CD14-positive monocyte (primary cell): ENCODE measurements around the gene ERCC1. TPM values are rescaled to one million over a fixed set of nuclear protein-coding genes. Genes with fewer than 3 reads are reported as not detected.

Experiments
- DNase-seq, 3 donors: peaks; one replicate each; pipeline ENCODE4 v3.0.0-alpha.2; 2011 to 2022
- H2AFZ ChIP-seq: 2 replicates; pipeline ENCODE4 v1.6.0; 2012; ENCODE audit warnings: mild to moderate bottlenecking, low read depth, low read length, inconsistent platforms; ENCODE audit not compliant: insufficient read depth, poor library complexity, severe bottlenecking
- H3K27ac ChIP-seq, 2 donors: 1 replicate in 1 of 2; 2 replicates in 1 of 2; pipeline ENCODE4 v1.5.1; 2012 to 2013; ENCODE audit warnings: low read length in 2 of 2, control low read depth in 1 of 2, inconsistent platforms in 1 of 2, low read depth in 1 of 2, mild to moderate bottlenecking in 1 of 2
- H3K27me3 ChIP-seq, 2 donors: one replicate each; pipeline versions ENCODE4 v1.6.0 to v1.6.1; 2011 to 2013; ENCODE audit warnings: low read length in 2 of 2; ENCODE audit not compliant: control insufficient read depth in 2 of 2, insufficient read depth in 2 of 2
- H3K36me3 ChIP-seq, 2 donors: replicated peaks in 1 of 2; 1 replicate in 1 of 2; 2 replicates in 1 of 2; pipeline versions ENCODE4 v1.5.1 to v1.6.1; 2012 to 2013; ENCODE audit warnings: low read length in 2 of 2, control low read depth in 1 of 2, inconsistent platforms in 1 of 2, mild to moderate bottlenecking in 1 of 2; ENCODE audit not compliant: insufficient read depth in 2 of 2, control insufficient read depth in 1 of 2
- H3K4me1 ChIP-seq, 2 donors: 1 replicate in 1 of 2; 2 replicates in 1 of 2; pipeline versions ENCODE4 v1.5.1 to v1.6.1; 2012 to 2013; ENCODE audit warnings: low read length in 2 of 2, control low read depth in 1 of 2, inconsistent platforms in 1 of 2, mild to moderate bottlenecking in 1 of 2, moderate library complexity in 1 of 2; ENCODE audit not compliant: insufficient read depth in 2 of 2, control insufficient read depth in 1 of 2
- H3K4me2 ChIP-seq: replicated peaks from 2 replicates; pipeline ENCODE3; 2012; ENCODE audit warnings: low read length, moderate library complexity, mild to moderate bottlenecking; ENCODE audit not compliant: poor library complexity, severe bottlenecking; ENCODE audit errors: extremely low read depth
- H3K4me3 ChIP-seq, 3 experiments: fragments of 200-600 bp in 1 of 3; sonication (generic) in 1 of 3; replicated peaks in 1 of 3; 1 replicate in 2 of 3; 2 replicates in 1 of 3; pipeline ENCODE4 v1.5.1; 2011 to 2013; ENCODE audit warnings: low read length in 3 of 3, mild to moderate bottlenecking in 3 of 3, control low read depth in 2 of 3, low read depth in 2 of 3, inconsistent platforms in 1 of 3, moderate library complexity in 1 of 3
- H3K79me2 ChIP-seq: 2 replicates; pipeline ENCODE4 v1.6.0; 2012; ENCODE audit warnings: mild to moderate bottlenecking, control low read depth, inconsistent platforms, low read length, moderate library complexity; ENCODE audit not compliant: insufficient read depth
- H3K9ac ChIP-seq: 2 replicates; pipeline ENCODE4 v1.6.0; 2017; ENCODE audit warnings: low read length, mild to moderate bottlenecking; ENCODE audit not compliant: insufficient read depth, poor library complexity, severe bottlenecking
- H3K9me3 ChIP-seq, 2 donors: replicated peaks in 1 of 2; 1 replicate in 1 of 2; 2 replicates in 1 of 2; pipeline versions ENCODE4 v1.5.1 to v1.6.1; 2012 to 2013; ENCODE audit warnings: low read length in 2 of 2, control low read depth in 1 of 2; ENCODE audit not compliant: control insufficient read depth in 1 of 2, insufficient read depth in 1 of 2
- H4K20me1 ChIP-seq: 2 replicates; pipeline ENCODE4 v1.6.0; 2012; ENCODE audit warnings: mild to moderate bottlenecking, low read length, control low read depth, moderate library complexity; ENCODE audit not compliant: insufficient read depth
- H3K27ac Mint-ChIP-seq, 7 donors: one replicate each; pipeline ENCODE4 v1.8.0; 2020; ENCODE audit warnings: mild to moderate bottlenecking in 7 of 7, mixed read lengths in 7 of 7, moderate library complexity in 6 of 7, inconsistent platforms in 2 of 7
- H3K27me3 Mint-ChIP-seq, 3 donors: one replicate each; pipeline ENCODE4 v1.8.0; 2021 to 2022; ENCODE audit warnings: low read depth in 3 of 3, mild to moderate bottlenecking in 3 of 3, mixed read lengths in 3 of 3, moderate library complexity in 3 of 3, inconsistent platforms in 1 of 3
- H3K36me3 Mint-ChIP-seq, 2 donors: one replicate each; pipeline ENCODE4 v1.8.0; 2020; ENCODE audit warnings: mixed read lengths in 2 of 2, inconsistent platforms in 1 of 2, mild to moderate bottlenecking in 1 of 2
- H3K4me1 Mint-ChIP-seq: one replicate; pipeline ENCODE4 v1.8.0; 2020; ENCODE audit warnings: mild to moderate bottlenecking, mixed read lengths
- H3K4me3 Mint-ChIP-seq, 2 donors: one replicate each; pipeline ENCODE4 v1.8.0; 2020; ENCODE audit warnings: mild to moderate bottlenecking in 2 of 2, mixed read lengths in 2 of 2, moderate library complexity in 1 of 2
- H3K9me3 Mint-ChIP-seq, 7 donors: one replicate each; pipeline ENCODE4 v1.8.0; 2020 to 2022; ENCODE audit warnings: mixed read lengths in 7 of 7, mild to moderate bottlenecking in 6 of 7, moderate library complexity in 6 of 7, inconsistent platforms in 2 of 7
- CTCF ChIP-seq: fragments of 200-600 bp; IDR thresholded peaks from one replicate; pipeline ENCODE4 v1.8.0; 2022; ENCODE audit warnings: antibody characterized with exemption, mild to moderate bottlenecking
- WGBS: methylation state at CpG from one replicate; pipeline ENCODE4 v1.1.5; 2013; ENCODE audit warnings: missing lambda C conversion rate; ENCODE audit not compliant: insufficient coverage; 5-methylcytosine and 5-hydroxymethylcytosine counted together
- intact Hi-C, 2 donors: fragments of 100-400 bp; cut with micrococcal nuclease; formaldehyde crosslinking; loops; one replicate each; pipeline versions ENCODE4 v1.15.0 to v1.15.1; 2023
- polyA plus RNA-seq, 3 donors: library from polyadenylated mRNA; depleted of rRNA in 1 of 3; unstranded in 2 of 3; stranded (reverse) in 1 of 3; fragments of 300-500 nt in 2 of 3; fragments of >200 nt in 1 of 3; fragmentation: Illumina TruSeq in 2 of 3; gene quantifications; 1 replicate in 2 of 3; 2 replicates in 1 of 3; pipeline ENCODE4 v1.2.3, GENCODE V29; 2012 to 2021

ERCC1 gene
- polyA plus RNA-seq, 3 donors, result 62.2 to 78.2 (median 74.6) TPM

GRCh38 chr19:45407091-45407375, 16.7 kb downstream of the ERCC1 start:
- no peaks in the 10 kb centered on the region for H3K79me2 ChIP-seq
- no peak for TF ChIP-seq CTCF
- intact Hi-C loops, result loop anchor here in 1 of 2 donors (5.0 to 10.0 kb wide), 2 partner anchors 35 to 228 kb away; partner anchors contain the start of genes EML2 and ERCC2
- no peak overlapping the region for H3K27ac ChIP-seq
- H3K9ac ChIP-seq, result no peak overlapping the region
- H2AFZ ChIP-seq, result peak overlapping the region; percentile 93
- H3K9me3 Mint-ChIP-seq, result peaks cover 0 to 12% (median 6%) of the 10 kb centered on the region in 7 donors
- H3K27me3 Mint-ChIP-seq, result peaks cover 32 to 33% (median 33%) of the 10 kb centered on the region in 3 donors
- H3K4me2 ChIP-seq, result peak overlapping the region; percentile 89
- peaks cover 28 to 32% of the 10 kb centered on the region in 2 donors for H3K27me3 ChIP-seq
- peaks cover 4 to 14% of the 10 kb centered on the region in 2 donors for H3K9me3 ChIP-seq
- H3K27ac Mint-ChIP-seq, result peak overlapping the region in 1 of 7 donors; percentile 98
- peaks cover 7 to 8% of the 10 kb centered on the region in 2 donors for H3K36me3 Mint-ChIP-seq
- H3K4me3 ChIP-seq, result peak overlapping the region; percentile 62 to 91 (median 73)
- peak overlapping the region; percentile 81 to 95 for H3K4me3 Mint-ChIP-seq
- H3K36me3 ChIP-seq, result no peaks in the 10 kb centered on the region
- H3K4me1 Mint-ChIP-seq, result peaks cover 50% of the 10 kb centered on the region
- H4K20me1 ChIP-seq, result peaks cover 12% of the 10 kb centered on the region
- peaks cover 57 to 69% of the 10 kb centered on the region in 2 donors for H3K4me1 ChIP-seq
- no peak for DNase-seq
- 0% methylated on average over 3 of the region's 10 CpGs for WGBS

GRCh38 chr19:45406226-45407090, 17.3 kb downstream of the ERCC1 start, which contains the start of gene POLR1G:
POLR1G (plus strand) TSS chr19:45406644; CDS start chr19:45406697, 53 bp downstream.
- peaks cover 5 to 8% of the 10 kb centered on the region in 2 donors for H3K36me3 Mint-ChIP-seq
- WGBS, result under 1% methylated on average over 51 of the region's 51 CpGs

More at GRCh38 chr19:45406226-45407090, 17.3 kb downstream of the ERCC1 start, which contains the start of gene POLR1G:
- Histone ChIP-seq H3K4me3 (peak within 1 kb of the TSS; percentile 62 to 91 (median 73)), H3K79me2 (no peaks in the 10 kb centered on the region), H3K27me3 (peaks cover 28 to 38% of the 10 kb centered on the region in 2 donors), H4K20me1 (peaks cover 12% of the 10 kb centered on the region), H3K4me2 (peak within 1 kb of the TSS; percentile 89), H2AFZ (peak within 1 kb of the TSS; percentile 93), H3K9me3 (peaks cover 4 to 14% of the 10 kb centered on the region in 2 donors), H3K4me1 (peaks cover 57 to 69% of the 10 kb centered on the region in 2 donors), H3K27ac (peak within 1 kb of the TSS; percentile 71 to 93), H3K36me3 (no peaks in the 10 kb centered on the region), H3K9ac (peak within 1 kb of the TSS; percentile 74)
- peaks cover 37 to 38% (median 37%) of the 10 kb centered on the region in 3 donors for H3K27me3 Mint-ChIP-seq
- intact Hi-C loops, result loop anchor here in 1 of 2 donors (5.0 to 10.0 kb wide), 2 partner anchors 34 to 228 kb away; partner anchors contain the start of genes EML2 and ERCC2
- peak within 1 kb of the TSS; percentile 88 to 100 (median 98) for H3K27ac Mint-ChIP-seq
- no peak for TF ChIP-seq CTCF
- H3K4me1 Mint-ChIP-seq, result peaks cover 50% of the 10 kb centered on the region
- H3K4me3 Mint-ChIP-seq, result peak within 1 kb of the TSS; percentile 81 to 95
- peak; percentile 49 to 67 (median 51) for DNase-seq
- H3K9me3 Mint-ChIP-seq, result peaks cover 0 to 12% (median 6%) of the 10 kb centered on the region in 7 donors
